Stimulated activated CD4-positive, alpha-beta T cell treated with anti-CD3 and anti-CD28 coated beads, TNF-alpha, amount 100 ng/mL, for 48 hours (primary cell): ENCODE results near the gene TTC33.
"Not testable (repeated sequence)": the region's sequence is repeated elsewhere in the genome, so short reads cannot be mapped to it uniquely, and the experiment has no call there.

ENCODE experiments used
- DNase-seq, 3 donors: peaks; one replicate each; pipeline ENCODE4 v3.0.0-alpha.2; 2020; ENCODE audit warnings: low read depth in 3 of 3

TTC33 gene, protein sequence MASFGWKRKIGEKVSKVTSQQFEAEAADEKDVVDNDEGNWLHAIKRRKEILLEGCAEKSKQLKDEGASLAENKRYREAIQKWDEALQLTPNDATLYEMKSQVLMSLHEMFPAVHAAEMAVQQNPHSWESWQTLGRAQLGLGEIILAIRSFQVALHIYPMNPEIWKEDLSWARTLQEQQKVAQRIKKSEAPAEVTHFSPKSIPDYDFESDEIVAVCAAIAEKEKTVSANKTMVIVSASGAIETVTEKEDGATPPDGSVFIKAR

DNA sequence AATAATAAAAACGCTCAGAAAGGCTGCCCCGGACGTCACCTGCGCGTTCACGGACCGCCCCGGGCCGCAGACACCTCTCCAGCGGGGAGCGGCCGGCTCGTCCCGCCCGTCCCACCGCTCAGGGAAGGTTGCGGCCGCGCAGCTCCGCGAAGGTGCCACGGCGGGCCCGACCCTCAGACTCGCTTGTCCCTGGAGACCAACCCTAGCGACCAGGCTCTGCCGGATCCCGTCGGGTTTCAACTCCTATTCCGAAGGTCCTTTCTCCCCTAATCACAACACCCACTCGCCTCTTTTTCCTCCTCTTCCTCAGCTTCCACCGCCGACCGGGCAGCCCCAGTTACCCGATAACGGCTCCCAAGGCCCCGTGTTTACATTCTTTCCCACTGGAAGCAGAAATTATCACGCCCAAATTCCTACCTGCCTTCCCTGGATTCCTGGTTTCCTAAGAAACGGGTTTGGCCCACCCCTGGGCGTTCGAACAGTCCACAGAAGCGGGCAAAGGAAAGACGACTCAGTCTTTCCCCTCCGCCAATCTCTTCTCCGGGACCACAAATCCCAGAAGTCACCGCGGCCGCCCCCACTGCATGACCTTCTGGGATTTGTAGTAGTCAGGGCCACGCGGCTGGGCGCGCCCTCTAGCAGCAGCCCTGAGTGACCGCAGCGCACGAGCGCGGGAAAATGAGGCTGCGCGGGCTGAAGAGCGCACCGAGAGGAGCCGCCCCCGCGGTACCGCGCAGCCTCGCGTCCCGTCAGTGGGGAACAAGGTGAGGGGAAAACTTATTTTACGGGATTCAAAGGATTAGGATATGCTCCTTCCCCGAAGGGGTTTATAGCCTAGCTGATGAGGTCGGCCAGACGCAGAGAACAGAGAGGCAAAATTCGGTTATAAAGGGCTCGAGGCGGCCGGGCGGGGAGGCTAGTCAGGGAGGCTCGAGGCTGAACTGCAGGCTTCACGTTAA lies at the start of gene TTC33:
TTC33 (minus strand) TSS at position 555 of the 959 bp plus-strand sequence. CDS start 8,943 bp downstream, outside the sequence.
- DNase-seq: peak; percentile 91 to 95 (median 92)

DNA sequence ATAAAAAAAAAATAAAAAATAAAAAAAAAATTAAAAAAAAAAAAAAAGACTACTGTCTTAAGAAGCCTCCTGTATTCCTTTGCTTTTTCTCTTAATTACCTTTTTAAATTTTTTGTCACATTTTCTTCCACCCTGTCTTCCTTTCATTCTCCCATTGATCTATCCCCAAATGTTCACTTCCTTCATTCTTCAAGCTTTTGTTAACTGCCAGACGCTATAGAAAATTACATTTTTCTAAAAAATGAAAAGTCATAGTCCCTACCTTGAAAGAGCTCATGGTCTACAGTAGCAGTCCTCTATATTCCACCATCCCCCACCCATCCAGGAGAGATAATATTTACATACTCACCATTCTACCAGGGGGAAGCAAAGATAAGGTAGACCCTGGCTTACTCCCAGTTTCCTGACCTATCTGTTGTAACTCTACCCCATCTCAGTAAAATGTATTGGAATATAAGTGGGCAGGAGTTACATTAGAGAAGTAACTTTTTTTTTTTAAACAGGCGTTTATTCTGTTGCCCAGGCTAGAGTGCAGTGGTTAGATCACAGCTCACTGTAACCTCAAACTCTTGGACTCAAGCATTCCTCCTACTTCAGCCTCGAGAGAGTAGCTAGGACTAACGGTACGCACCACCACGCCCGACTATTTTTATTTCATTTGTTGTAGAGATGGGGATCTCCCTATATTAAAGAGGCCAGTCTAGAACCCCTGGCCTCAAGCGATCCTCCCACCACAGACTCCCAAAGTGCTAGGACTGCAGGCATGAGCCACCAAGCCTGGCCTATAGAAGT lies 46.2 kb upstream of the TTC33 start:
- no peak for DNase-seq

DNA sequence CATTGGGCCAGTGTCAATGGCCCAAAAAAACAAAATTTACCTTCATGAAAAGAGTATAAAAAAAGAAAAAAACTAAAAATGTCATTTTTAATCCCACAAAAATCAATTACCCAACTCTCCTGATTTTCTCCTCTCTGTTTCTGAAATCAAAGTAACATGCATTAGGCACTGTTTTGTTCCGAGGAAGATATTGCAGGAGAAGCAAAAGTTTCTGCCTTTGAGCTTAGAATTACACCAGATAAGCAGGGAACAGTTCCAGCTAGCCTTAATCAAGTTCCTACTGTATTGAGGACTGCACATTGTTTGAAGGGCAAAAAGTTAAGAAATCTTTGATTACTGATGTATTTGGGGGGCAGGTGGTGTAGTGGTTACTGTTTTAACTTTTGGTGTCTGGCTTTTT lies 43.5 kb upstream of the TTC33 start:
- no peak for DNase-seq

DNA sequence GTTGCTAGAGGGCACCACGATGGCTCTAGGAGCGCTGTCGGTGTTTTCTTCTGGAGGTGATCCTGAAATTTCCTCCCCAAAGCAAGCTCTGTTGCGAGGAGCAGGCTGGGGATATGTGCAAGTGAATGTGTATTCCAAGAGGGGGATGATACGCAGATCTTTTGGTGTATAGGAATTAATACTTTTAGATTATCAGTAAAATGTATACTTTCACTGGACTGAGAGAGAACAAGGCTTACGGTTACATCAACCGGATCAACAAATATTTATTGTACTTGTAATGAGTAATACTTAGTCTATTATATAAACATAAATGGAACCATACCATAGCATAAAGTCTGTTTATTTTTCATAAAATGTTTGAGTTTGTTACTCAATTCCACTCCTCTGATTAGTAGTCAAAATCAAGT lies 43.0 kb upstream of the TTC33 start:
- DNase-seq: no peak

DNA sequence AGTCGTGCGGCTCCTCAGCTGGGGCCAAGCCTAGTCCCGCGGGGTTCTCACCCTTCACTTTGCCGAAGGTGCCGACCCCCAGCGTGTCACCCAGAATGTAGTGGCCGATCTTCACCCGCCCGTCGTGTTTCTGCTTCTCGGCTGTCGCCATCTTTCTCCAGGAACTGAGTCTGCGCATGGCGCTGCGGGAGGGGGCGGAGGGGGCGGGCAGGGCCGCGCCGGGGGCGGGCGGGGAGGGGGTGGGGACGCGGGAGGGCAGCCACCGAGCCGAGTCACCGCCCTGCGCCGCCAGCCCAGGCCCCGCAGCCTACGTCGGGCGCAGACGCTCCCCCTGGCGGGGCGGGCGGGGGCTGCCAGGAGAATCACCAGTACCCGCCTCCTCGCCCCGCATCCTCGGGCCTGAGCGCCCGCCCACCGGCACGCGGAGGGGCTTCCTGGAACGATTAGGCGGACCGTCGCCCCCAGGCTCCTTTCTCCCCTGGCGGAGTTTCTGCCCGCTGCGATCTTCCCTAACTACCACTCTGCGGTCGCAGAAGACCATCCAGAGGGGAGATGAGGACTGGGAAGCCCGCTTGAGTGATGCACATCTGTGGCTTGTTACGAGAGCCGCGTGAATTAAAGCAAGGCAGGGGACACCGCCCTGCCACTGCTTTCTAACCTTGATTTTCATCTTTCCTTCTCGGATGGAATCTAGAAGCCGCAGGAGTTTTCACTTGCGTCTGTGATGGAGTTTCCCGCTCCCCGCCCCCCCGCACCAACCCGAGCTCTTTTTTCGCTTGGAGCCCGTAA lies 42.4 kb upstream of the TTC33 start, which contains the start of gene PRKAA1:
PRKAA1 (minus strand) TSS at position 363 of the 789 bp plus-strand sequence; CDS start at position 178, 185 bp downstream.
- DNase-seq: peak; percentile 71 to 84 (median 77)

DNA sequence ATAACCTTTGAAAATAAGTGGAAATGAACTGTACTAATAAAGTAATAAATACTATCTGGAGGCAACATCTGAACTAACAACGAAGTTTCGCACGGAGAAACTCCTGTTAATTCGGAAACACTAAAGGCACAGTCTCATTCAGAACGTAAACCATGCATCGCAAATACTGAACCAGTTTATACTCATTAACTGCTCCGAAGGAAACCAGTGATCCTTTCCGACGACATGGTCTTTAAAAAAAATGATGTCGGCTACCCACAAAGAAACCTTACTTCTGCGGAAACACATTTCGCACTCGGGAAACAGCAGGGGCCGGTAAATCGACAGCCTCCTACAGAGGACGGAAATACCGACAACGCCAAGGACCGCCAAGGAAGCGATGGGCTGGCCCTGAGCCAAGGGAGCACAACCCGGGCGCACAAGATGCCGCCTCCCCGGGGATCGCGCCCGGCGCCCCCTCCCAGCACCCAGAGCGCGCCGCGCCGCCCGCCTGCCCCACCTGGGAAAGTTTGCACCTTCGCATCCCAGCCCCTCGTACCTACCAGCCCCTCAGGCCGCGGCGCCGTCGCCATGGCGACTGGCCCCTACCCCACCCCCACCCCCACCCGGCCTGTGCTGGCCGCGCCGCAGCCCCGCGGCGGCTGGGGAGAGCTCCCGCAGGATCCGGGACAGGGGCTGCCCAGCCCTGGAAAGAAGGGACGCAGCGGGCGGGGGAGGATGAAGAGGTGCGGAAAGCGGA lies 41.7 kb upstream of the TTC33 start:
- DNase-seq: peak; percentile 57 to 74 (median 58)

DNA sequence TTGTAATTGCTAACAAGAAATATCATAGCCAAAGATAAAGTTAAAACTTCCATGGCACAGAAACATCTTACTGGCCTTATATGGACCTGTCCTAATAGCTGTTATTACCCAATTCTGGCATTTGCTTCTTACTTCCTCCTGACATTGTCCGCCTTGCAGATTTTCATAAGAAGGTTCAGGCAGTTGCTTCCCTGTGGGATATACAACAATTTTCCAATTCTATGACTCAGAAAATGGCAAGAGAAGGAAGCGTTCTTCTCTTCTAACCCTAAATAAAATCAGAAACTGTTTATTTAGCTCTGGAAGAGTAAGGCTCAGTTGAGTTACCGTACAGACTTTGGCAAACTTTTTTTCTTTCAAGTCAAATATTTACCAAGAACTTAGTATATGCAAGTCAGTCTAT lies 40.7 kb upstream of the TTC33 start:
- DNase-seq: no peak

DNA sequence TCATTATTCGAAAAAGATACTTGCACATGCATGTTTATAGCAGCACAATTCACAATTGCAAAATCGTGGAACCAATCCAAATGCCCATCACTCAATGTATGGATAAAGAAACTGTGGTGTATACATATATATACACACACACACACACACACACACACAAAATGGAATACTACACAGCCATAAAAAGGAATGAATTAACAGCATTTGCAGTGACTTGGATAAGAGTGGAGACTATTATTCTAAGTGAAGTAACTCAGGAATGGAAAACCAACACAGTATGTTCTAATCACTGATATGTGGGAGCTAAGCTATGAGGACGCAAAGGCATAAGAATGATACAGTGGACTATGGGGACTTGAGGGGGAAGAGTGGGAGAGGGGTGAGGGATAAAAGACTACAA lies 39.1 kb upstream of the TTC33 start:
- not testable (repeated sequence) for DNase-seq

DNA sequence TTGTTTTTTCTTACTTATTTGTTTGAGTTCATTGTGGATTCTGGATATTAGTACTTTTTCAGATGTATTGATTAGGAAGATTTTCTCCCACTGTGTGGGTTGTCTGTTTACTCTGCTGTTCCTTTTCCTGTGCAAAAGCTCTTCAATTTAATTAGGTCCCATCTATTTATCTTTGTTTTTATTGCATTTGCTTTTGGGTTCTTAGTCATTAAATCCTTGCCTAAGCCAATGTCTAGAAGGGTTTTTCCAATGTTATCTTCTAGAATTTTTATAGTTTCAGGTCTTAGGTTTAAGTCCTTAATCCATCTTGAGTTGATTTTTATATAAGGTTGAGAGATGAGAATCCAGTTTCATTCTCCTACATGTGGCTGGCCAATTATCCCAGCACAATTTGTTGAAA lies 38.6 kb upstream of the TTC33 start:
- not testable (repeated sequence) for DNase-seq

DNA sequence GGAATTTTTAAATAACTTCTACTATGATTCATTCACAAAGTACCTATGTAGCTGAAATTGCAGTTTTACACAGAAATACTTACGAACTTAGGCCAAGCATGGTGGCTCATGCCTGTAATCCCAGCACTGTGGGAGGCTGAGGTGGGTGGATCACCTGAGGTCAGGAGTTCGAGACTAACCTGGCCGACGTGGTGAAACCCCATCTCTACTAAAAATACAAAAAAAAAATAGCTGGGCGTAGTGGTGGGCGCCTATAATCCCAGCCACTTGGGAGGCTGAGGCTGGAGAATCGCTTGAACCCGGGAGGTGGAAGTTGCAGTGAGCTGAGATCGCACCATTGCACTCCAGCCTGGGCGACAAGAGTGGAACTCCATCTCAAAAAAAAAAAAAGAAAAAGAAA lies 36.9 kb upstream of the TTC33 start:
- not testable (repeated sequence) for DNase-seq

DNA sequence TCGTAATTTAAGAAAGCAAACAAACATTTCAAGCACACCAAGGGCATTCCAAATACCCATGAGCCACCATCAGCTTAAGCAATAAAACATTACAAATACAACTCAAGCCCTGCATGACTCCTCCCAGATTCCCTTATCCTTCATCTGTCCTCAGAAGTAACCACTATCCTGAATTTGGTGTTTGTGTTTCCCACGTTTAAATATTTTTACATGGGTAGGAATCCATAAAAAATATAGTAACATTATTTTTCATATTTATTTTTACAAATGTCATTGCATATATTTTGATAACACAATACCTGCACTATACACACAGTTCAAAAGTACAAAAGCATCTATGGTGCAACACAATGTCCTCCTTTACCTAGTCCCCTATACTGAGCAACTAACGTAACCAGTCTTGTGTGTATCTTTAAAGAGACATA lies 36.0 kb upstream of the TTC33 start:
- no peak for DNase-seq

DNA sequence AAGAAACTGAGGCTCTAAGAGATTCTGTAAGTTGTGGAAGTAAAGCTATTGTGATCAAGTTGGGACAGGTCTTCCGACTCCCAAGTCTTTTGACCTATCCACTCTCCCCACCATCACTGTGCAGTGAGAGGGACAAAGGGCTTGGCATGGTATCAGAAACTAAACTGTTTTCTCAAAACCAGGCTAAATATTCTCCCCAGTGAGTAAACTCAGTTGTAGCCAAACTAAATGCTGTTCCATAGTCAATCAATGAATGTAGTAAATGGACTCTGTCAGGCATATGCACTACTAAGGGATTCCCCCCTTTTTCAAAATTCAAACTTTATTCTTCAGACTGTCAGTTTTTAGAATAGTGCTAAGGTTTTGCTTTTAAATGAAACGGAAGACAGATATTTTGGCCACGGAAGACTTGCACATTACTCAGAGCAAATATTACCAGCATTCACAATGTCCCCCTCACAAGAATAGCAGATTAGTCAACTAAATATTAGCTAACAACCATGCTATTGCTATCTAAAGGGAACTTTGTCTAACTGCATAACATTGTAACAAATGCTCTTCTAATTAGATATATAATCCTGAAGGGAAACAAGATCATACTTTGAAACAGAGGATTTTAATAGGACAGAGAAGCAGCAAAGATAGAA lies 35.3 kb upstream of the TTC33 start:
- no peak for DNase-seq

DNA sequence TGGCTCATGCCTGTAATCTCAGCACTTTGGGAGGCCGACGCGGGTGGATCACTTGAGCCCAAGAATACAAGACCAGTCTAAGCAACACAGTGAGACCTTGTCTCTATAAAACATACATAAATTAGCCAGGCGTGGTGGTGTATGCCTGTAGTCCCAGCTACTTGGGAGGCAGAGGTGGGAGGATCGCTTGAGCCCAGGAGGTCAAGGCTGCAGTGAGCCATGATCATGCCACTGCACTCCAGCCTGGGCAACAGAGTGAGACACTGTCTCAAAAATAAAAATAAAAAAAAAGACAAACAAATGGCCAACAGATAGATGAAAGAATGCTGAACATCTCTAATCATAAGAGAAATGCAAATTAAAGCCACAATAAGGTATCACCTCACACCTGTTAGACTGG lies 33.2 kb upstream of the TTC33 start:
- not testable (repeated sequence) for DNase-seq

DNA sequence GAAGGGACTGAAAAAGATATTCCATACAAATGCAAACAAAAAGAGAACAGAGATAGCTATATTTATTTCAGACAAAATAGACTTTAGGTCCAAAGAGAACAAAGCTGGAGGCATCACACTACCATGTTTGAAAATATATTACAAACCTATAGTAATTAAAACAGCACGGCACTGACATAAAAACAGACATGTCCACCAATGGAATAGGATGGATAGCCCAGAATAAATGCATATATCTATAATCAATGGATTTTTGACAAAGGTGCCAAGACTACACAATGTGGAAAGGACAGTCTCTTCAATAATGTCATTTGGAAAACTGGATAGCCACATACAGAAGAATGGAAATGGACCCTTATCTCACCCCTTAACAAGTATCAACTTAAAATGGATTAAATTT lies 32.2 kb upstream of the TTC33 start:
- no peak for DNase-seq

DNA sequence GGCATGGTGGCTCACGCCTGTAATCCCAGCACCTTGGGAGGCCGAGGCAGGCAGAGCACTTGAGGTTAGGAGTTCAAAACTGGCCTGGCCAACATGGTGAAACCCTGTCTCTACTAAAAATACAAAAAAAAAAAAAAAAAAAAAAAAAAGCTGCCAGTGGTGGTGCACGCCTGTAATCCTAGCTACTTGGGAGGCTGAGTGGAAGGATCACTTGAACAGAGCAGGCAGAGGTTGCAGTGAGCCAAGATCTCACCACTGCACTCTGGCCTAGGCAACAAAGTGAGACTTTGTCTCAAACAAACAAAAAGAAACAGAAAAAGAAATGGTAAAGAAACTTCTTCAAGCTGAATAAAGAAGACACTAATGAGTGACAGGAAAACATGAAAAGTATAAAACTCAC lies 30.9 kb upstream of the TTC33 start:
- not testable (repeated sequence) for DNase-seq

DNA sequence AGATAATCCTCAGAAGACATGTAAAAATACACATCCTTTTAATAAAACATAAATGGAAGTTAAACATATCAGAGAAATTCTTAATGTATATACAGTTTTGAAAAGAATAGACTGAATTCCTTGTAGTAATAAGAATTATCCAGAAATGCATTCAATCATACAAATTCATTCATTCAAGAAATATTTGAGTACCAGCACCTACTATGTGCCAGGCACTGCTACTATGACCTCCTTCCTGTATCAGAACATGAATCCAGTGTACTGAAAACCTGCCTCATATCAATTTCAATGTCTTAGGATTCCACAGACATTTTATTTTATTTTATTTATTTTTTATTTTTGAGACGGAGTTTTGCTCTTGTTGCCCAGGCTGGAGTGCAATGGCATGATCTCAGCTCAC lies 29.2 kb upstream of the TTC33 start:
- no peak for DNase-seq

DNA sequence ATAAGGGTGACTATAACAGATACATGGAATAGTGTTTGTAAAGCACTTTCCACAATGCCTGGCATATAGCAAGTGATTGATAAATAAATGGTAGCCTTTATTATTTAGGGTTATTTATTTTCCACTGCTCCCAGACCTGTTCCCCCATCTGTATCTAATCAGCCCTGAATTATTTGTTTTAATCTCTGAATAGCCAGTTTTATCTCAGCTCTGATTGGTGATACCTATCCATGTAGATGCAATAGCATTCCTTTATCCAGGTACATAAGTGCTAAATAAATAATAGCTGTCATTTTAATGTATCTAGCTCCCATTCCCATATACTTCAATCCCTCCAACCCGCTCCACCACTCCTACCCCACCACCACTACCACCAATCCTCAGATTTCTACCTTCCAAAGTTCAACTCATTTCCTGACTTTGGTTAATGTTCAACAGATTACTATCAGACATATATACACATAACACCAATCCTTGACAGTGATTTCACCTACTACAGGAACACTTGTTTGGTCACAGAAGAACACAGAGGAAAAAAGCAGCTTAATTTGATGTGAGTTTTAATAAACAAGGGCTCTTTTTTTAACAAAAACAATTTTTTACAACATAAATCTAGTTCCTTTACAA lies 28.4 kb upstream of the TTC33 start:
- DNase-seq: no peak

DNA sequence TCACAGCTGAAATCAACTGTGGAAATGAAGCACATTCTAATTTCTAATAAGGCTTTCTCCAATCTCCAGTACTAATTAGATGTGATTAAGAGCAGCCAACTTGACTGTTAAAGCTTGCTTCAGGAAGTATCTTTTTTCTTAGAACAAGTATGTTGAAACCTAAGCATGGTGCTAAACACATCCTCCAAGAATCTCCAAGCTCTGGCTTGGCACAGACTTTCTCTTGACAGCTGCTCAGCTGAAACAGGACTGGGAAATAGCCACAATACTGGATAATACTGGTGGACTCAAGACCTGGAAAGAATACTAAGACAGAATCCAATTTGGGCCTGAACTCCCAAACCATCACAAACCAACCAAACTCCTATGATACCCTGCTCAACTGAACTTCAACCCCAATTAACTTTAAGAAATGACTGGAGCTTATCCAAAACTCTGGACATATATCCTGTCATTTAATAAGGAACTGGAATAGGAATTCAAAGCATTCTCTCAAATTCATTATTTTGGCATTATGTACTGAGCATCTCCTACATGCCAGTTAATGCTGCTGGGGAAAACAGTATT lies 26.2 kb upstream of the TTC33 start:
- no peak for DNase-seq

DNA sequence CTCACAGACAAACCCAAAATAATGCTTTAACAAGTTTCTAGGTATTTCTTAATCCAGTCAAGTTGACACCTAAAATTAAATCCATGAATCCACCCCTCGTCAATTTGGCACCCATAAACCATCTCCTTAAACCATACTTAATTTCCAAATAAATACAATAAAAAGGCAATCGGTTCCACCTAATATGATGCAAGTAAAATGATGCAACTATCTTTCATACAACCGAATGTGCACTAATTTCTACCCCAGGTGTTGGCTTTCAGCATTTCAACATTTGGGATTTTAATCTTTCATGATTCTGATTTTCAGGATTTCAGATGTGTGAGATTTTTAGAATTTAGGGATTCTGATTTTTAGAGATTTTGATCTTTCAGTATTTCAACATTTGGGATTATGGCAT lies 25.1 kb upstream of the TTC33 start:
- DNase-seq: no peak
